Measurements from ENCODE around the gene GNG4. TPM values are rescaled to one million over a fixed set of nuclear protein-coding genes. Genes with fewer than 3 reads are reported as not detected.
A peak's percentile ranks its signal among the peaks of the same experiment; 100 is the strongest.

Gene GNG4
- total and polyA plus RNA-seq, 9 of the 15 experiments (the other 6 are each of a cell fraction or from before 2014, with no cell fraction given) = 0.06 to 0.58 (median 0.08) TPM; not detected in 4

DNA sequence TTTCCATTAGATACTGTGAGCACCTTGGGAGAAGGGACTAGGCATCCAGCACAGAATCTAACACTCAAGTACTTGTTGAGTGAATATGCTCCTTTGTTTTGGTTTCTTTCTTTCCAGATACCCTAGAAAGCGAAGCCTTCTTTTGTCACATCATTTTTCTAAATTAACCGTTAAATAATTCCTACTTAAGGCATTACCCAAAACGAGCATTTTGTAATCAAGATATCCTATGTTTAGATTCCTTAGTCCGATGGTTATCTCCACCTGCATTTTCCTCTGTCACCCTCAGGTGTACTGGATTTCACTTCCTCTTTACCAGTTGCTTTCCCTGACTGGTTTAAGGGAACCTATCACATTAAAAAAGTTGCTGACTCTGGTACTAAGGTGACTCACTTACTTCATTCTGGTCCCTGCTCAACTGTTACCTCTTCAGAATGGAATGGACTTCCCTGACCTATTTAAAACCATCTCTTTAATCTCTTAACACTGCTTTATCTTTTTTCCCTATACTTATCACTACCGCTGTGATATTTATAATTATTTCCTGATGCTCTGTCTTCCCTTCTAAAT lies 148.5 kb downstream of the GNG4 start:
- in situ Hi-C loops (cut with MboI) = no loop called here
- TF ChIP-seq U2AF1 (optimal IDR thresholded peaks at IDR 0.05; ENCODE audit: low read depth, low read length) (no peak), NR2C2 (CRISPR knock-in tag; IDR thresholded peaks at IDR 0.05) (no peak), NR2C2 (tag; IDR thresholded peaks at IDR 0.05) (no peak), ETV1 (tag; conservative IDR thresholded peaks at IDR 0.05; ENCODE audit: low read depth) (0 out of 2 replicates have a peak, but pooled peaks have one; percentile 15), TEAD1 (CRISPR knock-in tag; IDR thresholded peaks at IDR 0.05) (no peak), ZNF217 (CRISPR knock-in tag; IDR thresholded peaks at IDR 0.05) (no peak), ZEB2 (IDR thresholded peaks at IDR 0.05) (peak; percentile 69), CBX3 (IDR thresholded peaks at IDR 0.05; ENCODE audit: borderline replicate concordance in 1 of 2, low read length in 2 of 2) (no peak), GTF2E2 (tag; IDR thresholded peaks at IDR 0.05) (no peak), ZNF444 (CRISPR knock-in tag; IDR thresholded peaks at IDR 0.05) (no peak), ZNF23 (CRISPR knock-in tag; IDR thresholded peaks at IDR 0.05) (no peak), ZNF699 (CRISPR knock-in tag; IDR thresholded peaks at IDR 0.05; ENCODE audit: insufficient replicate concordance) (no peak), NR4A1 (CRISPR knock-in tag; IDR thresholded peaks at IDR 0.05) (no peak), NR4A1 (tag; IDR thresholded peaks at IDR 0.05) (no peak), FOXA1 (IDR thresholded peaks at IDR 0.05; ENCODE audit: borderline replicate concordance) (no peak), ZNF12 (CRISPR knock-in tag; IDR thresholded peaks at IDR 0.05) (no peak), POLR2A (conservative IDR thresholded peaks at IDR 0.05) (no peak)
- TF ChIP-seq, protein P1, sequence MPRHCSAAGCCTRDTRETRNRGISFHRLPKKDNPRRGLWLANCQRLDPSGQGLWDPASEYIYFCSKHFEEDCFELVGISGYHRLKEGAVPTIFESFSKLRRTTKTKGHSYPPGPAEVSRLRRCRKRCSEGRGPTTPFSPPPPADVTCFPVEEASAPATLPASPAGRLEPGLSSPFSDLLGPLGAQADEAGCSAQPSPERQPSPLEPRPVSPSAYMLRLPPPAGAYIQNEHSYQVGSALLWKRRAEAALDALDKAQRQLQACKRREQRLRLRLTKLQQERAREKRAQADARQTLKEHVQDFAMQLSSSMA (CRISPR knock-in tag; IDR thresholded peaks at IDR 0.05) = no peak
- TF ChIP-seq, protein P2, sequence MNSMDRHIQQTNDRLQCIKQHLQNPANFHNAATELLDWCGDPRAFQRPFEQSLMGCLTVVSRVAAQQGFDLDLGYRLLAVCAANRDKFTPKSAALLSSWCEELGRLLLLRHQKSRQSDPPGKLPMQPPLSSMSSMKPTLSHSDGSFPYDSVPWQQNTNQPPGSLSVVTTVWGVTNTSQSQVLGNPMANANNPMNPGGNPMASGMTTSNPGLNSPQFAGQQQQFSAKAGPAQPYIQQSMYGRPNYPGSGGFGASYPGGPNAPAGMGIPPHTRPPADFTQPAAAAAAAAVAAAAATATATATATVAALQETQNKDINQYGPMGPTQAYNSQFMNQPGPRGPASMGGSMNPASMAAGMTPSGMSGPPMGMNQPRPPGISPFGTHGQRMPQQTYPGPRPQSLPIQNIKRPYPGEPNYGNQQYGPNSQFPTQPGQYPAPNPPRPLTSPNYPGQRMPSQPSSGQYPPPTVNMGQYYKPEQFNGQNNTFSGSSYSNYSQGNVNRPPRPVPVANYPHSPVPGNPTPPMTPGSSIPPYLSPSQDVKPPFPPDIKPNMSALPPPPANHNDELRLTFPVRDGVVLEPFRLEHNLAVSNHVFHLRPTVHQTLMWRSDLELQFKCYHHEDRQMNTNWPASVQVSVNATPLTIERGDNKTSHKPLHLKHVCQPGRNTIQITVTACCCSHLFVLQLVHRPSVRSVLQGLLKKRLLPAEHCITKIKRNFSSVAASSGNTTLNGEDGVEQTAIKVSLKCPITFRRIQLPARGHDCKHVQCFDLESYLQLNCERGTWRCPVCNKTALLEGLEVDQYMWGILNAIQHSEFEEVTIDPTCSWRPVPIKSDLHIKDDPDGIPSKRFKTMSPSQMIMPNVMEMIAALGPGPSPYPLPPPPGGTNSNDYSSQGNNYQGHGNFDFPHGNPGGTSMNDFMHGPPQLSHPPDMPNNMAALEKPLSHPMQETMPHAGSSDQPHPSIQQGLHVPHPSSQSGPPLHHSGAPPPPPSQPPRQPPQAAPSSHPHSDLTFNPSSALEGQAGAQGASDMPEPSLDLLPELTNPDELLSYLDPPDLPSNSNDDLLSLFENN (IDR thresholded peaks at IDR 0.05; ENCODE audit: low read depth in 2 of 2, low read length in 2 of 2) = no peak
- TF ChIP-seq, protein P3, sequence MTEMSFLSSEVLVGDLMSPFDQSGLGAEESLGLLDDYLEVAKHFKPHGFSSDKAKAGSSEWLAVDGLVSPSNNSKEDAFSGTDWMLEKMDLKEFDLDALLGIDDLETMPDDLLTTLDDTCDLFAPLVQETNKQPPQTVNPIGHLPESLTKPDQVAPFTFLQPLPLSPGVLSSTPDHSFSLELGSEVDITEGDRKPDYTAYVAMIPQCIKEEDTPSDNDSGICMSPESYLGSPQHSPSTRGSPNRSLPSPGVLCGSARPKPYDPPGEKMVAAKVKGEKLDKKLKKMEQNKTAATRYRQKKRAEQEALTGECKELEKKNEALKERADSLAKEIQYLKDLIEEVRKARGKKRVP (CRISPR knock-in tag; IDR thresholded peaks at IDR 0.05) = no peak

More for the DNA sequence above, 148.5 kb downstream of the GNG4 start:
- H3K9me1 ChIP-seq (ENCODE audit: control insufficient read depth, insufficient read depth, low read length) = no peaks in the 10 kb centered on the region
- peaks cover 18% of the 10 kb centered on the region in 2 experiments; a peak in 4 of 5 replicates for H3K4me1 ChIP-seq (replicated peaks in 1 of 2; ENCODE audit: control insufficient read depth in 2 of 2, insufficient read depth in 2 of 2, low read length in 2 of 2)
- WGBS (ENCODE audit: insufficient coverage, low coverage, missing lambda C conversion rate) = 47% methylated on average over 5 of the region's 5 CpGs
- no TSS peak for BruUV-seq (replicated peaks)
- no peak overlapping the region for H3K27ac ChIP-seq (ENCODE audit: extremely low read depth, low read depth, low read length)
- ATAC-seq = no peak
- no peaks in the 10 kb centered on the region for H3K27me3 ChIP-seq (ENCODE audit: control insufficient read depth in 2 of 2, insufficient read depth in 2 of 2, low read length in 2 of 2)
- H3K9me3 ChIP-seq (replicated peaks; ENCODE audit: control insufficient read depth, insufficient read depth, low read depth, low read length) = no peaks in the 10 kb centered on the region
- H3K4me2 ChIP-seq (ENCODE audit: insufficient read depth, low read length) = no peak overlapping the region
- ChIA-PET CTCF (ENCODE audit: low intra/inter-chr PET ratio) (no interaction called here), POLR2A (interaction anchor here (0.6 to 0.8 kb wide), 2 partner anchors 31 to 95 kb away, joined by 3 read pairs; no protein-coding TSS in a partner anchor)
- H3K36me3 ChIP-seq (ENCODE audit: control insufficient read depth, insufficient read depth, low read length) = 0 out of 3 replicates have a peak, but pooled peaks cover 4% of the 10 kb centered on the region
- no peak overlapping the region for H3K9ac ChIP-seq (ENCODE audit: insufficient read depth in 1 of 2, low read depth in 2 of 2, low read length in 2 of 2)
- no peaks in the 10 kb centered on the region for H4K20me1 ChIP-seq (replicated peaks; ENCODE audit: control insufficient read depth, insufficient read depth, low read length)
- no peak overlapping the region for H2AFZ ChIP-seq (ENCODE audit: low read depth, low read length)
- peak in 1 of 4 experiments; percentile 21 for DNase-seq (ENCODE audit: extremely low read depth in 1 of 4, low spot score in 3 of 4)
- intact Hi-C loops (cut with micrococcal nuclease) = loop anchor here (5.0 to 10.0 kb wide), 3 partner anchors 59 to 896 kb away; no protein-coding TSS in a partner anchor
- FAIRE-seq = no peak
- peaks cover 87% of the 10 kb centered on the region for H3K79me2 ChIP-seq (ENCODE audit: control insufficient read depth, insufficient read depth, low read length)
- H3K4me3 ChIP-seq = no peak overlapping the region

All from K562 (cell line).